Testis (tissue), 2 donors: ENCODE results near the gene TCF7L1.

Source experiments
- POLR2A ChIP-seq: fragments of 450-650 bp; IDR thresholded peaks from one replicate; pipeline ENCODE4 v1.6.1; 2017; ENCODE audit warnings: antibody characterized with exemption, mild to moderate bottlenecking, moderate library complexity
- TF ChIP-seq, protein P1 (sequence below), 3 experiments: fragments of 450-650 bp in 2 of 3; fragments of 200-600 bp in 1 of 3; sonication (generic) in 1 of 3; IDR thresholded peaks; one replicate each; pipeline ENCODE4 v1.5.1; 2016 to 2019; ENCODE audit warnings: antibody characterized with exemption in 3 of 3, mild to moderate bottlenecking in 2 of 3, moderate library complexity in 1 of 3

DNA sequence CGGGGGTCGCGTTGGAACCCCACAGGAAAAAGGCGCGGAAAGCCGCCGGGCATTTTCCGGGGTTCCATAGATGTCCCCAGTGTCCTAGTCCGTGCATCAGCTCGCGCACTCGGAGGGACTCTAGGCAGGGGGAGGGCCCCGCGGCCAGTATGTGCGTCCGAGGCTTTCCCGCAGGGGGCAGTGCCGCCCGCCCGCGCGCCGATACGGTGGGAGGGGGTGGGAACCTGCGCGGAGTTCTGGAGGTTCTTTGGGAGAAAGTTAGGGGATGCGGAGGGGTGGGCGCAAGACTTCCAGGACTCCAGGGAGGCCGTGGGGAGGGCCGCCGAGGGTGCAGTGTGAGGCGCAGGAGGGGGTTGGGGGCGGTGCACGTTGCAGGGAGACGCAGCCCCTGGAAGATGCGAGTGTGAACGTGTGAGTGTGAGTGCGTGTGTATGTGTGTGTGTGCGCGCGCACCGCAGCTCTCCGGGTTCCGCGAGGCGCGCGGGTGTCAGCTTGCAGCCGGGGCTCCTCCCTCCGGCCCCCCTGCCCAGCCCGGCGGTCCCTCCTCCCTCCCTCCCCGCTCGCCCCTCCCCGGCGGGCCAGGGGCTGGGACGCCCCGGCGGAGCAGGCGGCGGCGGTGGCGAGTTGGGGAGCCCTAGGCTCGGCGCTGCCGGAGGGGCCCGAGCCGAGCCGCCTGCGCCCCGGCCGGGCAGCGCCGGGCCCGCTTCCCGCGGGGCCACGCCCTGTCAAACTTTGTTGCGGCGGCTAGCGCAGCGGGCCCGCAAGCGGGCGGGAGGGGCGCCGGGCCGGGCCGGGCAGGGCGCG lies at the start of gene TCF7L1:
- TF ChIP-seq, protein P1, sequence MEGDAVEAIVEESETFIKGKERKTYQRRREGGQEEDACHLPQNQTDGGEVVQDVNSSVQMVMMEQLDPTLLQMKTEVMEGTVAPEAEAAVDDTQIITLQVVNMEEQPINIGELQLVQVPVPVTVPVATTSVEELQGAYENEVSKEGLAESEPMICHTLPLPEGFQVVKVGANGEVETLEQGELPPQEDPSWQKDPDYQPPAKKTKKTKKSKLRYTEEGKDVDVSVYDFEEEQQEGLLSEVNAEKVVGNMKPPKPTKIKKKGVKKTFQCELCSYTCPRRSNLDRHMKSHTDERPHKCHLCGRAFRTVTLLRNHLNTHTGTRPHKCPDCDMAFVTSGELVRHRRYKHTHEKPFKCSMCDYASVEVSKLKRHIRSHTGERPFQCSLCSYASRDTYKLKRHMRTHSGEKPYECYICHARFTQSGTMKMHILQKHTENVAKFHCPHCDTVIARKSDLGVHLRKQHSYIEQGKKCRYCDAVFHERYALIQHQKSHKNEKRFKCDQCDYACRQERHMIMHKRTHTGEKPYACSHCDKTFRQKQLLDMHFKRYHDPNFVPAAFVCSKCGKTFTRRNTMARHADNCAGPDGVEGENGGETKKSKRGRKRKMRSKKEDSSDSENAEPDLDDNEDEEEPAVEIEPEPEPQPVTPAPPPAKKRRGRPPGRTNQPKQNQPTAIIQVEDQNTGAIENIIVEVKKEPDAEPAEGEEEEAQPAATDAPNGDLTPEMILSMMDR (IDR thresholded peaks at IDR 0.05) = peak; percentile 54 to 75 (median 75)
- TF ChIP-seq POLR2A = no peak
